HG02852 (cell line): ENCODE measurements around the gene CFAP161.
A peak's percentile ranks its signal among the peaks of the same experiment; 100 is the strongest.
"Not testable (repeated sequence)": the region's sequence is repeated elsewhere in the genome, so short reads cannot be mapped to it uniquely, and the experiment has no call there.

ENCODE experiments used
- ATAC-seq: cut with Tn5 transposase; IDR thresholded peaks from one replicate; pipeline ENCODE4 v1.9.1; 2021; ENCODE audit warnings: mild to moderate bottlenecking, moderate library complexity; ENCODE audit not compliant: unreplicated experiment

Gene CFAP161

DNA sequence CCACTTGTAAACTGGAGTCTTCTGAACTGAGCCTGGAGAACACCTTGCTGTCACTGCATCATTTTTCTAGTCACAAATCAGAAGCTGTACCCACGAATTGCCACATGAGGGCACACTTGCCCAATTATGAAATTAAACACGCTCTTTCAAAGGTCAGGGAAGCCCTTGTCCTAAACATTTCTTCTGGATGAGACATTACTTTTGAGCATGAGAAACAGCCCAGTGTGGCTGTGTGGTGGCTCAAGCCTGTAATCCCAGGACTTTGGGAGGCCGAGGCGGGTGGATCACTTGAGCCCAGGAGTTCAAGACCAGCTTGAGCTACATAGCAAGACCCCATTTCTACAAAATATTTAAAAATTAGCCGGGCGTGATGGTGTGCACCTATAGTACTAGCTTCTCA, 27.5 kb upstream of the CFAP161 start:
- no peak for ATAC-seq

DNA sequence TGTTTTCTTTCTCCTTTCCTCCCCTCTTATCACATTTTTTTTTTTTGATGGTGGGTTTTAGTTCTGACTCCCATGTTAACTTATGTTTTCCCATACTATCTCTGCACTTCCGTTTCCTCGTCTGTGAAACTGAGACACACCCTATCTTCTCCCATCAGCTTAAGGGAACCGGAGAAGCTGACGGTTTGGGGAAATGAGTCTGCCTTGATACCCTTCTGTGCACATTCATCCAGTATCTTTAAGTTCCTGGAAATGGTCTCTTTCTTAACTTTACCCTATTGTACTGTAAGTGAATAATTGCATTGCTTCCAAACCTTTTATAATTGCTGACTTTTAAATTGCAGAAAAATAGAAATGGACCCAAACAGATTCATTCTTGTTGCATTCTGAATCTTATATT, 26.2 kb upstream of the CFAP161 start:
- ATAC-seq: no peak

- no peak for ATAC-seq
Observed at GRCh38 chr15:81108427-81108826, 25.6 kb upstream of the CFAP161 start.

- ATAC-seq: no peak
Observed at GRCh38 chr15:81111018-81111417, 23.1 kb upstream of the CFAP161 start.

- ATAC-seq: peak; percentile 96
Observed at GRCh38 chr15:81111510-81112470, 22.3 kb upstream of the CFAP161 start.

DNA sequence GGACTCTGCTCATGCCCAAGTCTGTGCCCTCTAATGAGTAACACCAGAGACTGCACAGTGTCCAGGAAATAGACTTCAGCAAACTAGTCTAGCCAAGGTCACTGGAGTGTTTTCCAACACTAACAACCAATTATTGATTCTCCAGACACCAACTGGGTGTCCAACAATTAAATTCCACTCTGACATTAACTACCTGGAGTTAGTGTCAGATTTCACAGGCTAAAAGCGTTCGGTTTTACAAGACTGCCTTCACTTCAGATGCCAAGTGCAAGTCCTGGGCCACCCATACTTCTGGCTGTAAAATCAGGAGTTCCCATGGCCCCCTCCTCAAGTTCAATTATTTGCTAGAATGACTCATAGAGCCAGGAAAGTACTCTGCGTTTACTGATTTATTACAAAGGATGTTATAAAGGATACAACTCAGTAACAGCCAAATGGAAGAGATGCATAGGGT, 20.8 kb upstream of the CFAP161 start:
- ATAC-seq: no peak

DNA sequence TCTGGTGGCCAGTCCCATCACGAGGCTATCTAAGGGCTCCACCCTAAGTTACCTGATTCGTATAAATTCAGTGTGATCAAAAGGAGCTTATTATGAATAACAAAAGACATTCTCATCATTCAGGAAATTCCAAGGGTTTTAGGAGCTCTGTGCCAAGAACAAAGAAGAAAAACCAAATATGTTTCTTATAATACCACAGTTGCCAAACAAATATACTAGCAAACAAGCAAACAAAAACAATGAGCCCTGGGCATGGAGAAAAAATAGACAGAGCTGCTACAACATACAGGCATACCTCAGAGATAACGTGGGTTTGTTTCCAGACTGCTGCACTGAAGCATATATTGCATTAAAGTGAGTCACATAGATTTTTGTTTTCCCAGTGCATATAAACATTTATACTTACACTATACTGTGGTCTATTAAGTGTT, 20.2 kb upstream of the CFAP161 start:
- ATAC-seq: no peak

DNA sequence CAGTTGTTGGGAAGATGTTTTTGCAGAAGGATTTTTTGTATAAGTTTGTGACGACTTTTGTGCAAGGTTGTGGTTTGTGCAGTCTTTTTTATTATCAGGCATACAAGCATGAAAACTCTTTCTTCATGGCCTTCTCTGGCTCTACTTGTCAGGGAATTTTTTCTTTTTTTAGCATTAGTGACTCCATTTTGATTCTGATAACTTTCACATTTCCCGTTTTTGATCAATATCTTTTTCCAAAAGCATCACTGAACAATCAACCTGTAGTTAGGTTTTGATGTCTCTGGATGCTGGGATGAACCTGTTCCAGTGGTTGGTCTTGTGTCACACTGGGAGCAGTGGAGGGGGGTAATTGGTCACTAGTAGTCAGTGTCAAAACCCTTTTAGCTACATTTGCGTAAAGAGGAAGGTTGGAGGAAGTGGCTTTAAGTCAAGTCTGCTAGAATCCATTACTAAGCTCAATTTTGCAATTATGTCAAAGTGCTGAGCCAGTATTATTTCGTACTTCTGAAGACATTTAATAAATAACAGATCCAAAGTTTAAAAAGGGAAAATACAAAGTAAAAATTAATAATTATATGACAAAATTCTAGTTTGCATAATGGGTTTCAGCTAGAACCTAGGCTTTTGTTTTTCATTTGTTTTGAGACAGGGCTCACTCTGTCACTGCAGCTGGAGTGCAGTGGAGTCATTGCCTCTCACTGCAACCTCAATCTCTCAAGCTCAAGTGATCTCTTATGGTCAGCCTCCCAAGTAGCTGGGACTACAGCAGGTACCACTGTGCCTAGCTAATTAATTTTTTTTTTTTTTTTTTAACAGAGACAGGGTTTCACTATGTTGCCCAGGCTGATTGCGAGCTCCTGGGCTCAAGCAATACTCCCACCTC, 18.8 kb upstream of the CFAP161 start:
- ATAC-seq: no peak

DNA sequence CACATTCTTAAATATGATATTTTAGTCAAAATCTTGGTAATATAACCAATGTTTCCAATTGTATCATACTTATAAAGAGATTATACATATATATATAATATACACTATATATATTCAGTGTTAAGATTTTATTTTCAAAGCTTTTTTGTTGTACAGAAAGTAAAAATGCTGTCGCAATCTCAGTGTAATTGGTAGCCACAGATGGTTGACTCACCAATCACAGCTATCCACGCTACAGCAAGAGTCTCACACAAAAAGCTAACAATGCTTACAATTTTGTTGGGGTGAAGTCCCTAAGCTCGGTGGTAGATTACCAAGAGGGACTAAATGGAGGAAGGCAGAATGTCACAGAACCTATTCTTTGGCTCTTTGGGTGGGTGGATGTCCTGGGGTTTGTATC, 16.9 kb upstream of the CFAP161 start:
- ATAC-seq: no peak

GRCh38 chr15:81117581-81117980, 16.5 kb upstream of the CFAP161 start:
- ATAC-seq: no peak

- no peak for ATAC-seq
Observed at GRCh38 chr15:81118361-81118760, 15.7 kb upstream of the CFAP161 start.

GRCh38 chr15:81120069-81120468, 14.0 kb upstream of the CFAP161 start:
- no peak for ATAC-seq

DNA sequence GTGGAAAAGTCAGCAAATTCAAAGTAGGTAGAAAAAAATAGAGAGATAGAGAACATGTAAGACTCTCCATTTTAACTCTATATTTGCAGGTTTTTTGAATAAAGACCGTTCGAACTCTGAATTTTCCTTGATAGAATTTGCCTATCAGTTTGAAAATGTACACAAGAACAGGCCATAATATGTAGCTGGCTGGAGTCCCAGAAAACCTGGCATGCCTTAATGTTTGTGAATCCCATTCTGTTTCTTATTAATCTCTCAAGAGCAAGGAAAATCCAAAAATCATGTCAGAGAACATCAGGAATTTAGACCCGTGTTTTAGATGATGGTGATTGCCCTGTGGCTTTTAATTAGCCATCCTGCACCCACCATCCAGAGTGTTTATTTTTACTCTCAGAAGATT, 7.2 kb upstream of the CFAP161 start:
- ATAC-seq: no peak

DNA sequence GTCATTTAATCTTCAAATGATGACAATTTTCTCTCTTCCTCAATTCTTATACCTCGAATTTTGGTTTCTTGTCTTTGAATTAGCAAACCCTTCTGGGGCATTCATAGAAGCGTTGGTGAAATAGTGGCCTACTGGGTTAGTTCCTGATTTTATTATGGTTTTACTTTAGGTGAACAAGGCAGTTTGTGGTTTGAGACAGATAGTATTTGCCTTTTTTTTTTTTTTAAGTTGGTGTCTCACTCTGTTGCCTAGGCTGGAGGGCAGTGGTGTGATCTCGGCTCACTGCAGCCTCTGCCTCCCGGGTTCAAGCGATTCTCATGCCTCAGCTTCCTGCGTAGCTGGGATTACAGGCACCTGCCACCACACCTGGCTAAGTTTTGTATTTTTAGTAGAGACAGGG, 7.4 kb downstream of the CFAP161 start:
- ATAC-seq: not testable (repeated sequence)

DNA sequence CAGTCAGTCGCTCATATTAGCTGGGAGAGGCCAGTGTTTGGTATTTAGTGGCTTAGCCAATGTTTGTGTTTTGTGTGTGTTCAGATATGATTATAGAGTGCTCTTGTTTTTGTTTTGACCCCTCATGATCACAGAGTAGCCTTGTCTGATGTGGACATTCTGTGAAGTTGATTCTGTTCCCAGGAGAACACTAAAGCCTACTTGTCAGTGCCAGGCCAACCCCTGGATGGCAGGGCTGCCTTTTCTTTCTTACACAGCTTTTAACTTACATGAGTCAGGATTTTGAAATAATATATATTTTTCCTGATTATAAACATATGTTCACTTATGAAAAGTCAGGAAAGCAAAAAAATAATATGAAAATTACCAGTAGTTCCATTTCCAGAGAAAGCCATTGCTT, 11.9 kb downstream of the CFAP161 start:
- ATAC-seq: no peak

DNA sequence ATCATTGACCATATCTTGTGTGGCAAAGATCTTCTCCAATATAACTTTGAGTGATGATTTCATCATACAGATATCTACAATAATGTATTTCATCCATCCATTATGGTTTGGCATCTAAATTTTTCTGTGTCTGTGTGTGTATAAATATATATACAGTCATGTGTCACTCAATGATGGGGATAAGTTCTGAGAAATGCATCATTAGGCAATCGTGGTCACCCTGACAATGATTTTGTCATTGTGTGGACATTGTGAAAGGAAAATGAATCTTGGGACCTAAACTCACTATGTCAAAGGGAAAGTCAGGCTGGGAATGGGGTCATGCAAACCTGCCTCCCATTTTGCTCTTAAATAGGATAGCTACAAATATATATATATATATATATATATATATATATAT, 12.4 kb downstream of the CFAP161 start:
- no peak for ATAC-seq

- ATAC-seq: no peak
Observed at GRCh38 chr15:81151389-81151788, 17.3 kb downstream of the CFAP161 start.

GRCh38 chr15:81152339-81152738, 18.3 kb downstream of the CFAP161 start:
- ATAC-seq: no peak

DNA sequence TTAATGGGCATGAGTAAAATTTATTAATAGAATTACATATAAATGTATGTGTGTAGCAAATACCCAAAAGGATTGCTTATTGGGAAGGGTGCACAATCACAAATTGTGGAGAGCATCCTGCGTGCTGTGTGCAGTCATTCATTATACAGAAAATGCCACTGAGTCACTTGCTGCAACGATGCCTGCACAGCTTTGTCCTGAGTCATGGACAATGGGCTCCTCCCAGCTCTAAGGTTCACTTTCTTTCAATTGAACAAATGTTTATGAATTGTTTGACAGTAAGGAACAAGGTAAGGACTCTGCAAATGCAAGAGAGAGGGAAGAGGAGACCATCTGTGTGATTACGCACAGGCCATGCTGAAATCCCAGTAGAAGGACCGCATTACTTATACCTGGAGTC, 18.7 kb downstream of the CFAP161 start:
- no peak for ATAC-seq

DNA sequence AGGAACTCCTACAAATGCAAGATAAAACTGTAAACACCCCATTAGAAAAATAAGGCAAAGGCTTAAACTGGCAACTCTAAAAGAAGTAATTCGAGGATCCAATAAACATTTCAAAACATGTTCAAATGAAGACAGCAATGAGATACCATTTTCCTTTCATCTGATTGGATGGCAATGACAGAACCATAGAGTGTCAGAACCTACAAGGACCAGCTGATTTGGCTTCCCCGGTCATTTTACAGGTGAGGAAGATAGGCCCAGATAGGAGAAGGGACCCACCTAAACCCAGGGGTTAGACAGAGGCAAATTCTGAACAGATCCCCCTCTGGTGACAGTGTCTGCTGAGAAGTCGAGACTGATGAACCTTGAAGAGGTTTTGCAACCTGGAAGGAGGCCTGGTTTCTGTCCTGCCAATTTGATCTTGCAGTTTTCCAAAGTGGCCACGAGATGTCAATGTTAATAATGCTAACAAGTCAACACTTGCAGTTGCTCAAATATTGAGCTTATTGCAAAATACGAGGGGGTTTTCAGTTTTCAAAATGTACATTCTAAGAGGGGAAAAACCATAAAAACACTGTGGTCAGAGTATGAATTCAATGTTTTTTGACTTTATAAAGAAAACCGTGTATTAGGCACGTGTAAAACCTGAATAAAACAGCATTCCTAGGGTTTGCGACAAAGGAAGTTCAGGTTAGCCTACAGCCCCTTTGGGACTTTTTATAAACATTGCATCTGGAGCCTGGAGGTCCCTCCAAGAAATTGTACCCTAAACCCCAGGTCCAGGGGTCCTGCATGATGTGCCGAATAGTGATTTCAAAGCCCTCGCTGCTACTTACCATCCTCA, 21.5 kb downstream of the CFAP161 start:
- no peak for ATAC-seq

GRCh38 chr15:81156324-81156723, 22.3 kb downstream of the CFAP161 start:
- ATAC-seq: no peak
